Measurements from ENCODE around the gene CCIN.
"Not testable (repeated sequence)": the region's sequence is repeated elsewhere in the genome, so short reads cannot be mapped to it uniquely, and the experiment has no call there.

Gene CCIN

DNA sequence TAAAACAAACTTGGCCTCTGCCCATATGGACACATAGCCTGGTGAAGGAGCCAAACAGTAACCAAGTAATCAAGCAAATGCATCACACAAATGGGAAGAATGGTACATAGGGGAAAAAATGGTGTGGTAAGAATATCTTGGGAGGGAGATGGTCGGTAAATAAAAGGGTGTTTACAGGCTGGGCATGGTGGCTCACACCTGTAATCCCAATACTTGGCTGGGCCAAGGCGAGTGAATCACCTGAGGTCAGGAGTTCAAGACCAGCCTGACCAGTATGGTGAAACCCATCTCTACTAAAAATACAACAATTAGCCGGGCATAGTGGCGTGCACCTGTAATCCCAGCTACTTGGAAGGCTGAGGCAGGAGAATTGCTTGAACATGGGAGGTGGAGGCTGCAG, 9.7 kb upstream of the CCIN start:
- not testable (repeated sequence) for H3K27ac Mint-ChIP-seq; DNase-seq (ENCODE audit: low spot score in 2 of 2); H3K4me1 Mint-ChIP-seq; H3K4me3 Mint-ChIP-seq; ATAC-seq (ENCODE audit: low read depth); H3K9me3 Mint-ChIP-seq; H3K27me3 Mint-ChIP-seq
- H3K36me3 Mint-ChIP-seq: peaks cover 13% of the 10 kb centered on the region

DNA sequence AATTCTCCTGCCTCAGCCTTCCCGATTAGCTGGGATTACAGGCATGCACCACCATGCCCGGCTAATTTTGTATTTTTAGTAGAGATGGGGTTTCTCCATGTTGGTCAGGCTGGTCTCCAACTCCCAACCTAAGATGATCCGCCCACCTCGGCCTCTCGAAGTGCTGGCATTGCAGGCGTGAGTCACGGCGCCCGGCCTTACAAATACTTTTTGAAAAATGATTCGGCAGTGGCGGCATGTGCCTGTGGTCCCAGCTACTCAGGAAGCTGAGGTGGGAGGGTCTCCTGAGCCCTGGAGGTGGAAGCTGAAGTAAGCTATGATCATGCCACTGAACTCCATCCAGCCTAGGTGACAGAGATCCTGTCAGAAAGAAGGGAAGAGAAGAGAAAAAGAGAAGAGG, 9.1 kb upstream of the CCIN start:
- not testable (repeated sequence) for H3K4me1 Mint-ChIP-seq; ATAC-seq (ENCODE audit: low read depth); H3K9me3 Mint-ChIP-seq

DNA sequence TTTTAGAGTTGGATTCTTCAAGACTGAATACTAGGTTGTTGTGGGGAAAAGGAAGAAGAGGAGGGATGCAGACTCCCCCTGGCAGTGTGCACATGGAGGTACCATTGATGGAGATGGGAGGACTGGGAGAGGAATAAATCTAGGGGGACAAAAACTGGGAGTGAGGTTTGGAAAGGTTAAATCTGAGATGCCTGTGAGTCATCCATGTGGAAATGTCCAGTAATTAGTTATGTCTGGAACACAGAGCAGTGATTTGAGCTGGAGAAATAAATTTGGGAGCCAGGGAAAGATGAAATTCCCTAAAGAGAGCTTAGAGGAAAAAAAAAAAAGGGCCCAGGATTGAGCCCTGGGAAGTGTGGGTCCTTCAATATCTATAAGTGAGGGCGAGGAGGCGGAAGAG, 8.0 kb upstream of the CCIN start:
- Mint-ChIP-seq H3K27me3 (no peaks in the 10 kb centered on the region), H3K4me3 (no peak overlapping the region), H3K36me3 (peaks cover 13% of the 10 kb centered on the region), H3K4me1 (no peaks in the 10 kb centered on the region), H3K27ac (no peak overlapping the region), H3K9me3 (no peaks in the 10 kb centered on the region)
- DNase-seq (ENCODE audit: low spot score in 2 of 2) (no peak), ATAC-seq (ENCODE audit: low read depth) (no peak)

More for the DNA sequence above, 9.1 kb upstream of the CCIN start:
- not testable (repeated sequence) for DNase-seq (ENCODE audit: low spot score in 2 of 2); H3K4me3 Mint-ChIP-seq; H3K27me3 Mint-ChIP-seq; H3K27ac Mint-ChIP-seq
- H3K36me3 Mint-ChIP-seq: peaks cover 13% of the 10 kb centered on the region

DNA sequence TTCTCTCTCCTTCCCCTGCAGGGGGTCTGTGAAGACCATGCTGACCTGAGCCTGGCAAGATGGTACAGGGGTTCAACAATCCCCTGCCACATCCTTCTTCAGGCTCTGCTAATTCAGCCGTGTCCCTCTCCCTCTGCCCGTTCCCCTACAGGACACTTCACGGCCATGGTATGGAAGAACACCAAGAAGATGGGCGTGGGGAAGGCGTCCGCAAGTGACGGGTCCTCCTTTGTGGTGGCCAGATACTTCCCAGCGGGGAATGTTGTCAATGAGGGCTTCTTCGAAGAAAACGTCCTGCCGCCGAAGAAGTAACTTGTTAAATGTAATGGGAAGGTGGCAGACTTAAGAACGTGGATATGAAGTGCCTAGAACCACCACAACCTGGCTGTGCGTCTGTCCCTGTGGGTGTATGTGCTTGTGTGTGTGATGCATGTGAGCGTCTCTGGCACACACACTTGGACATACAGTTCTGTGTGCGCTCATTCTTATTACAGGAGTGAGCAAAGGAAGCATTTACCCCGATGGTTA, 6.9 kb upstream of the CCIN start:
- Mint-ChIP-seq H3K27ac (no peak overlapping the region), H3K27me3 (no peaks in the 10 kb centered on the region), H3K9me3 (no peaks in the 10 kb centered on the region), H3K36me3 (peaks cover 9% of the 10 kb centered on the region), H3K4me1 (no peaks in the 10 kb centered on the region), H3K4me3 (no peak overlapping the region)
- no peak for ATAC-seq (ENCODE audit: low read depth)
- no peak for DNase-seq (ENCODE audit: low spot score in 2 of 2)

DNA sequence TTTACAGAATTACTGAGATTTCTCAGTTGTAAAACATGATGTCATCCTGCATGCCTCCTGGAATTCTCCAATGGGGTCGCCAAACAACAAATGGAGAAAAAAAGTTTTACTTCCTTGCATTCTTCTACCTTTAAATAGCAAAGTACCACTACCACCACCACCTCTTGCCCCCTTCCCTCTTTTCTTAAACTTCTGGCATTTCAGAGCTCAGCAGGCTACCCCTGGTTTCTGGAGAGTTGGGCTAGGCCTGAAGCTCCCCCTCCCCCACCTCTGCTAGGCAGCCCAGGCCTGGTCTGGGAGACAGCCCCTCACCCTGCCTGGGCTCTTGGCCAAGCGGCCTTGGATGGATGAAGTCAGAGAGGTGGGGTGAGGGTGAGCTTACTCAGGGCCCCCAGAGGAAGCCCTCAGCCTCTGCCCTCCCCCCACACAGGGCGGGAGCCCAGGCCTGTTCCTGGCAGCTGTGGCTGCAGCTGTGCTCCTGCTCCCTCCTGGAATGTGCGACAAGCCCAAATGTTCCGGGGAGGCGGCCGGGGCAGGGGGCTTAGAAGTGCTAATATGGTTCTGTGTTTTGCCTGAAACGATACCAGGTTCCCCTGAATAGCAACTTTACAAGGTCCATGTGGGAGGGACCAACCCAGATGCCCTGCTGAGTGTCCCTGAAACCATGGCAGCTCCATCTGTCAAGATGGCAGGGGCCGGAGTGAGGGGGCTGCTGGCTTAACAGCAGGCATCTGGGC, 6.0 kb upstream of the CCIN start:
- no peaks in the 10 kb centered on the region for H3K27me3 Mint-ChIP-seq
- ATAC-seq (ENCODE audit: low read depth) (no peak), DNase-seq (ENCODE audit: low spot score in 2 of 2) (no peak)
- H3K9me3 Mint-ChIP-seq: no peaks in the 10 kb centered on the region
- H3K27ac Mint-ChIP-seq: no peak overlapping the region
- no peak overlapping the region for H3K4me3 Mint-ChIP-seq
- no peaks in the 10 kb centered on the region for H3K4me1 Mint-ChIP-seq
- peaks cover 9% of the 10 kb centered on the region for H3K36me3 Mint-ChIP-seq

DNA sequence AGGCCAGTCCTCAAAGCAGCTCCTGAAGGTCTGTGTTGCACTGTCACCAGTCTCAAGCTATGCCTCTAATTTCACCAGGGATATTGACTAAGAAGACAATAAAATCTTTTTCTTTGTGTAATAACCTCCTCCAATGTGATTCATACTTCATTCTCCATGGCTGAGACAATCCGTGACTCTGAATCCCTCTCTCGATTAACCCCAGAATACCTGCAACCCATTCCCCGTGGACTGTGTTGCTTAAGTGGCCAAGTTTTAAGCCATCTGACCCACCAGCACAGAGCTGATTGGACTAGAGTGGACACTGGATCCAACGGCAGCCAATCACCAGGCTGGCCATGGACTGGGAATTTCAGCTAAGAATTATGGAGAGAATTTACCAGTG, 5.4 kb upstream of the CCIN start:
- H3K27me3 Mint-ChIP-seq: no peaks in the 10 kb centered on the region
- no peaks in the 10 kb centered on the region for H3K9me3 Mint-ChIP-seq
- no peaks in the 10 kb centered on the region for H3K4me1 Mint-ChIP-seq
- DNase-seq (ENCODE audit: low spot score in 2 of 2) (no peak), ATAC-seq (ENCODE audit: low read depth) (no peak)
- H3K36me3 Mint-ChIP-seq: peaks cover 9% of the 10 kb centered on the region
- H3K27ac Mint-ChIP-seq: no peak overlapping the region
- no peak overlapping the region for H3K4me3 Mint-ChIP-seq

DNA sequence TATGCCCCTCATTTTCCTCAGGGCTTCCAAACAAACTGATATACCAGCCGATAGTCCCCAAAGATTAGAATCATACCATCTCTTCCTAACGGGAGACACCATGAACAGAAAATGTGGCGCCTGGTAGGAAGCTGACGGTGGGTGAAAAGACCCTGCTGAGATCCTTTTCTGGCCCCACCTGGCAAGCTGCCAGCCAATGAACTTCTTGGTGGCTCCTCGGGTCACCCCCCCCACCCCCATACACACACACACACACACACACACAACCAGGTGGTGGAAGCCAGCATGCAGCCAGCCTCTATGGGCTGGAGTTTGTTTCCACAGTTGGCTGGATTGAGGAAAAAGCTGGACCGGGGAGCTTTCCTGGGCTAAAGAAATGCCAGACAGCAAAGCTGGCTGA, 4.8 kb upstream of the CCIN start:
- Mint-ChIP-seq H3K4me1 (no peaks in the 10 kb centered on the region), H3K9me3 (no peaks in the 10 kb centered on the region), H3K36me3 (peaks cover 6% of the 10 kb centered on the region), H3K27ac (no peak overlapping the region), H3K27me3 (no peaks in the 10 kb centered on the region), H3K4me3 (no peak overlapping the region)
- ATAC-seq (ENCODE audit: low read depth) (no peak), DNase-seq (ENCODE audit: low spot score in 2 of 2) (no peak)

DNA sequence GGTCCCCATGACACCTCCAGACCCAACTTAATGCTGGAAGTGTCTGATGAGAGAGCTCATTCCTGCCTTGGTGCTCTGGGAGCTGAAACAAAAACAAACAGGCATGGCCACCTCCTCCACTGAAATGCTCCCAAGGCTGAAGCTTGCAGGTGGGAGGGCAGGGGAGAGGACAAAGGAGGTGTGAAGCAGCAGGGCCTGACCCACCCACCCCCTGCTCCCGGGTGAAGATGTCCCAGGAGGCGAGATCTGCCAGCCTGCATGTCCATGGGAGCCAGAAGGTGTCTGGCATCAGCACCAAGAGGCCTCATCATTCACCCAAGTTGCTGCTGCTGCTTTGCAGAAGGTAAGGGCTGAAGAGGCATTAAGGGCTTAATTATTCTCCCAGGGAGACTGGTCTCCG, 4.2 kb upstream of the CCIN start:
- Mint-ChIP-seq H3K4me1 (no peaks in the 10 kb centered on the region), H3K27me3 (no peaks in the 10 kb centered on the region), H3K4me3 (peak overlapping the region; percentile 59)

DNA sequence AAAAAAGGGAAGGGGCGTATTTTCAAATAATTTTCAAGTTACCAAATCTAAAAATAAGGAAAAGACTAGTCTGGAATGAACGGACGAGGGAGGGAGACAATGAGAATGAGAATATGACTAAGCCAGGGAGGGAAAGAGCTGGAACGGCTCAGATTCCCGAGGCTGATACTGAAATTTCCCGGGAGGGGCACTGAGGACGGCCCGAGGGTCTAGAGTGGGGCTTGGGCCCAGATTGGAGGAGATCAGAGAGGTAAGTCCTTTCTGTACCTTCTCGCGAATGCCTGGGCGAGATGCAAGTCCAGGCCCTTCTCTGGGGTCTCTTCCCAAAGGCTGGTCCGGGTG, 3.4 kb upstream of the CCIN start:
- Mint-ChIP-seq H3K36me3 (peaks cover 1% of the 10 kb centered on the region), H3K27me3 (no peaks in the 10 kb centered on the region), H3K4me3 (peak overlapping the region; percentile 37), H3K4me1 (no peaks in the 10 kb centered on the region), H3K9me3 (no peaks in the 10 kb centered on the region), H3K27ac (no peak overlapping the region)
- no peak for ATAC-seq (ENCODE audit: low read depth)
- DNase-seq (ENCODE audit: low spot score in 2 of 2): no peak

More for the DNA sequence above, 4.2 kb upstream of the CCIN start:
- Mint-ChIP-seq H3K9me3 (no peaks in the 10 kb centered on the region), H3K27ac (no peak overlapping the region), H3K36me3 (peaks cover 4% of the 10 kb centered on the region)
- ATAC-seq (ENCODE audit: low read depth) (no peak), DNase-seq (ENCODE audit: low spot score in 2 of 2) (no peak)

DNA sequence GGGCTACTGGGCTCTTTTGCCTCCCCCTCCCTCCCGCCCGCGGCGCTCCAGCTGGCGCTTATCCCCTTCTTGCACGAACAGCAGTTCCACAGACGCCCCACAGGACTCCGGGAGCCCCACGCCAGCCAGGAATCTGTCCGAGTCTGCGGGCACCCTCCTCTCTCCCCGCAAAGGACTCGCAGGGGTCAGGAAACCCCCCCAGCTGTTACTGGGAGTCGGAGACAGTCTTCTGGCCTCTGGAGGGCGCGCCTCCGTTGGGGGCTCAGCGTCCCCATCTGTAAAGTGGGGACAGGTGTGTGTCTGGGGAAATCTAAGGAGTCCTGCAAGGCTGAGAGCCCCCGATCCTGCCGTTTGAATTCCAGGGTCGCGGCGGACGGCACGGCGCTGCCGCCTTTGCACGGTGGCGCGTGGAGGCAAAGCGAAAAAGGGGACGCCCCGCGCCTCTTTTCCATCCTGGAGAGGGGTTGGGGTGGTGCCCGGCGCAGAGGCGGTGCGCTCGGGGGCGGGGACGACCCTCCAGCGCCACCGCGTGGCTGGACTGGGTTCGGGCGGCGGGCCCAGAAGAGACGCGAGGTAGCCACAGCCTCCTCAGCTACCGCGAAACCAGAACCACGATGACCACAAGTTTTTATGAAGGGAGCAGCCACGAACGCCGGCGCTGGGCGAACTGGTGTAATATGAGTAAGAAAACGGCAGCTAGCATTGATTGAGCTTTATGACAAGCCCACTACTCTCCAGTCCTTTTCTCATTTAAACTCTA, 2.8 kb upstream of the CCIN start:
- Mint-ChIP-seq H3K4me3 (peak overlapping the region; percentile 85), H3K27me3 (no peaks in the 10 kb centered on the region), H3K4me1 (no peaks in the 10 kb centered on the region), H3K9me3 (no peaks in the 10 kb centered on the region), H3K36me3 (no peaks in the 10 kb centered on the region), H3K27ac (no peak overlapping the region)
- peak; percentile 88 to 95 for DNase-seq (ENCODE audit: low spot score in 2 of 2)
- peak; percentile 96 for ATAC-seq (ENCODE audit: low read depth)

DNA sequence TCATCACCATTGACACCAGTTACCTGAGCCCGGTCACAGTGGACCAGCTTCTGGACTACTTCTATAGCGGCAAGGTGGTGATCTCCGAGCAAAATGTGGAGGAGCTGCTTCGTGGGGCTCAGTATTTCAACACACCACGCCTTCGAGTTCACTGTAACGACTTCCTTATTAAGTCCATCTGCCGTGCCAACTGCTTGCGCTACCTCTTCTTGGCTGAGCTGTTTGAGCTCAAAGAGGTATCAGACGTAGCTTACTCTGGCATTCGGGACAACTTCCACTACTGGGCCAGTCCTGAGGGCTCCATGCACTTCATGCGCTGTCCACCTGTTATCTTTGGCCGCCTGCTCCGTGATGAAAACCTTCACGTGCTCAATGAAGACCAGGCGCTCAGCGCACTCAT, 520 bp downstream of the CCIN start:
- H3K27me3 Mint-ChIP-seq: peaks cover 5% of the 10 kb centered on the region
- ATAC-seq (ENCODE audit: low read depth) (no peak), DNase-seq (ENCODE audit: low spot score in 2 of 2) (no peak)
- no peaks in the 10 kb centered on the region for H3K9me3 Mint-ChIP-seq
- no peak overlapping the region for H3K4me3 Mint-ChIP-seq
- H3K4me1 Mint-ChIP-seq: no peaks in the 10 kb centered on the region
- no peak overlapping the region for H3K27ac Mint-ChIP-seq
- no peaks in the 10 kb centered on the region for H3K36me3 Mint-ChIP-seq

DNA sequence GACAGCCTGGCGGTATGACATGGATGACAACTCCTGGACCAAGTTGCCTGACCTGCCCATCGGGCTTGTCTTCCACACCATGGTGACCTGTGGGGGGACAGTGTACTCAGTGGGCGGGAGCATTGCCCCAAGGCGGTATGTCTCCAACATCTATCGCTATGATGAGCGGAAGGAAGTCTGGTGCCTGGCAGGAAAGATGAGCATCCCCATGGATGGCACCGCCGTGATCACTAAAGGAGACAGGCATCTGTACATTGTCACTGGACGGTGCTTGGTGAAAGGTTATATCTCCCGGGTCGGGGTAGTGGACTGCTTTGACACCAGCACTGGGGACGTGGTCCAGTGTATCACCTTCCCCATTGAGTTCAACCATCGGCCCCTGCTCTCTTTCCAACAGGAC, 1.3 kb downstream of the CCIN start:
- H3K9me3 Mint-ChIP-seq: no peaks in the 10 kb centered on the region
- H3K27ac Mint-ChIP-seq: no peak overlapping the region
- DNase-seq (ENCODE audit: low spot score in 2 of 2) (no peak), ATAC-seq (ENCODE audit: low read depth) (no peak)
- H3K4me3 Mint-ChIP-seq: no peak overlapping the region
- no peaks in the 10 kb centered on the region for H3K36me3 Mint-ChIP-seq
- no peaks in the 10 kb centered on the region for H3K4me1 Mint-ChIP-seq
- H3K27me3 Mint-ChIP-seq: peaks cover 5% of the 10 kb centered on the region

DNA sequence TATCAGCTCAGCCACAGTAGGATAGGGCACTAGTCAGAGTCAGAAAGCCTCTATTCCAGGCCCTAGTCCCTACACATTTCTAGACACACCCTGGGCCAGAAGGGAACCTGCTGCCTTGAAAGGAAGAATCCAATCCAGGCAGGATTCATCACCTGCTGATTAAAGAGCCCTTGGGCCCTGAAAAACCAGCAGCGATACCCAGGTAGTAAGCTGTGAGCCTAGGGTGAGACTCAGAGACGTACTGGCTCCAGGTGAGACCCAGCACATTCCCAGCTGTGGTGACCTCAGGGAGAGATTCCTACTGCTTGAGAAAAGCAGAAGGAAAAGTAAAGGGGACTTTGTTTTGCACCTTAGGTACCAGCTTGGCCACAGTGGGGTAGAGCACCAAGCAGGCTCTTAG, 4.7 kb downstream of the CCIN start:
- DNase-seq (ENCODE audit: low spot score in 2 of 2) (no peak), ATAC-seq (ENCODE audit: low read depth) (no peak)
- H3K27ac Mint-ChIP-seq: no peak overlapping the region
- no peak overlapping the region for H3K4me3 Mint-ChIP-seq
- no peaks in the 10 kb centered on the region for H3K9me3 Mint-ChIP-seq
- H3K4me1 Mint-ChIP-seq: no peaks in the 10 kb centered on the region
- H3K36me3 Mint-ChIP-seq: no peaks in the 10 kb centered on the region
- H3K27me3 Mint-ChIP-seq: peaks cover 5% of the 10 kb centered on the region

DNA sequence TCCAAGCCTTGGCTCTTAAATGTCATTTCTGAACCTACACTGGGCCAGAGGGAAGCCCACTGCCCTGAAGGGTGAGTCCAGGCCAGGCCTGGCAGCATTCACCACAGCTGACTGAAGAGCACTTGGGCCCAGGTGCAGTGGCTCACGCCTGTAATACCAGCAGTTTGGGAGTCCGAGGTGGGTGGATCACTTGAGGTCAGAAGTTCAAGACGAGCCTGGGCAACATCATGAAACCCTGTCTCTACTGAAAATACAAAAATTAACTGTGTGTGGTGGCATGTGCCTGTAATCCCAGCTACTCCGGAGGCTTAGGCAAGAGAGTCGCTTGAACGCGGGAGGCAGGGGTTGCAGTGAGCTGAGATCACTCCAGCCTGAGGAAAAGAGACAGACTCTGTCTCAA, 5.1 kb downstream of the CCIN start:
- peaks cover 5% of the 10 kb centered on the region for H3K27me3 Mint-ChIP-seq
- ATAC-seq (ENCODE audit: low read depth) (no peak), DNase-seq (ENCODE audit: low spot score in 2 of 2) (no peak)
- H3K9me3 Mint-ChIP-seq: no peaks in the 10 kb centered on the region
- no peaks in the 10 kb centered on the region for H3K36me3 Mint-ChIP-seq
- no peak overlapping the region for H3K4me3 Mint-ChIP-seq
- no peaks in the 10 kb centered on the region for H3K4me1 Mint-ChIP-seq
- no peak overlapping the region for H3K27ac Mint-ChIP-seq

DNA sequence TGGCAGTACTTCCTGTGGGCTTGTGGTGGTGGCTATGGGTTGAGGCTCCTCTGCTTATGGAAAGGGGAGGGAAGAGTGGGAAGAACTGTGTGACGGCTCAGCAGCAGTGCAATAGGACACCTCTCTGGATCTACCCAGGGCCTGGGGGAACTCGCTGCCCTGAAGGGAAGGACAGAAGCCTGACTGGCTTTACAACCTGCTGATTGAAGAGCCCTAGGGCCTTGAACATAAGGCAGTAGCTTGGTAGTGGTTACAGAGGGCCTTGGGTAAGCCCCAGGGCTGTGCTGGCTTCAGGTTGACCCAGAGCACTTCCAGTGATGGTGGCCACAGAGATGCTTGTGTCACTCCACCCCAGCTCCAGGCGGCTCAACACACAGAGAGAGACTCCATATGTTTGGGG, 5.5 kb downstream of the CCIN start:
- Mint-ChIP-seq H3K4me1 (no peaks in the 10 kb centered on the region), H3K27ac (no peak overlapping the region), H3K4me3 (no peak overlapping the region), H3K27me3 (peaks cover 5% of the 10 kb centered on the region), H3K36me3 (no peaks in the 10 kb centered on the region), H3K9me3 (peaks cover 1% of the 10 kb centered on the region)
- DNase-seq (ENCODE audit: low spot score in 2 of 2) (no peak), ATAC-seq (ENCODE audit: low read depth) (no peak)

Measured in memory B cell (primary cell).